Measurements from ENCODE around the gene PDZD4.

Gene PDZD4

GRCh38 chrX:153829549-153829798, 870 bp downstream of the PDZD4 start:
- no peak for DNase-seq
- peaks cover 22% of the 10 kb centered on the region for H3K27me3 ChIP-seq (replicated peaks)
- in situ Hi-C loops (cut with HindIII; ENCODE audit: low pct_ligation_motif_present, low sequenced_read_pairs), result no loop called here
- no peak overlapping the region for H3K27ac ChIP-seq
- no peak overlapping the region for H3K4me3 ChIP-seq (ENCODE audit: low read depth, low read length)
- H3K36me3 ChIP-seq (replicated peaks), result no peaks in the 10 kb centered on the region
- TF ChIP-seq CTCF (IDR thresholded peaks at IDR 0.05; ENCODE audit: low read depth, low read length, missing control alignments), result no peak

- in situ Hi-C loops (cut with HindIII; ENCODE audit: low pct_ligation_motif_present, low sequenced_read_pairs), result no loop called here
- H3K4me3 ChIP-seq (ENCODE audit: low read depth, low read length), result no peak overlapping the region
- no peaks in the 10 kb centered on the region for H3K36me3 ChIP-seq (replicated peaks)
- peak; percentile 8 for TF ChIP-seq CTCF (IDR thresholded peaks at IDR 0.05; ENCODE audit: low read depth, low read length, missing control alignments)
- no peak for DNase-seq
- no peak overlapping the region for H3K27ac ChIP-seq
- peaks cover 22% of the 10 kb centered on the region for H3K27me3 ChIP-seq (replicated peaks)
Measured at GRCh38 chrX:153828723-153829548, 1.4 kb downstream of the PDZD4 start.

- Histone ChIP-seq H3K4me3 (ENCODE audit: low read depth, low read length) (no peak overlapping the region), H3K27ac (no peak overlapping the region), H3K36me3 (replicated peaks) (no peaks in the 10 kb centered on the region), H3K27me3 (replicated peaks) (peaks cover 22% of the 10 kb centered on the region)
- in situ Hi-C loops (cut with HindIII; ENCODE audit: low pct_ligation_motif_present, low sequenced_read_pairs), result no loop called here
- DNase-seq, result no peak
- TF ChIP-seq CTCF (IDR thresholded peaks at IDR 0.05; ENCODE audit: low read depth, low read length, missing control alignments), result no peak
Measured at GRCh38 chrX:153828308-153828707, 2.0 kb downstream of the PDZD4 start.

- DNase-seq, result no peak
- Histone ChIP-seq H3K36me3 (replicated peaks) (no peaks in the 10 kb centered on the region), H3K27me3 (replicated peaks) (peaks cover 22% of the 10 kb centered on the region), H3K27ac (no peak overlapping the region), H3K4me3 (ENCODE audit: low read depth, low read length) (no peak overlapping the region)
- in situ Hi-C loops (cut with HindIII; ENCODE audit: low pct_ligation_motif_present, low sequenced_read_pairs), result no loop called here
- TF ChIP-seq CTCF (IDR thresholded peaks at IDR 0.05; ENCODE audit: low read depth, low read length, missing control alignments), result no peak
Measured at GRCh38 chrX:153827903-153828302, 2.4 kb downstream of the PDZD4 start.

DNA sequence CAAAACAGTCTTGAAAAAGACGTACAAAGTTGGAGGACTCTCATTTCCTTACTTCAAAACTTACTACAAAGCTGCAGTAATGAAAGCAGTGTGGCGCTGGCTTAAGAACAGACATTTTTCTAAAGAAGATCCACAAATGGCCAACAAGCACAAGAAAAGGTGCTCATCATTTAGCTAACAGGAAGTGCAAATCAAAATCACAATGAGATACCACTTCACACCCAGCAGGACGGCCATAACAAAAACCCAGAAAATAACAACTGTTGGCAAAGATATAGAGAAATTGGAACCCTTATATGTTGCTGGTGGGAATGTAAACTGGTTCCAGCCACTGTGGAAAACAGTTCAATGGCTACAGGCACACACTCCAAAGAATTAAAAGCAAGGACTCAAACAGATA, 3.3 kb downstream of the PDZD4 start:
- DNase-seq, result no peak
- TF ChIP-seq CTCF (IDR thresholded peaks at IDR 0.05; ENCODE audit: low read depth, low read length, missing control alignments), result no peak
- Histone ChIP-seq H3K27me3 (replicated peaks) (peaks cover 22% of the 10 kb centered on the region), H3K36me3 (replicated peaks) (no peaks in the 10 kb centered on the region), H3K27ac (no peak overlapping the region), H3K4me3 (ENCODE audit: low read depth, low read length) (no peak overlapping the region)
- in situ Hi-C loops (cut with HindIII; ENCODE audit: low pct_ligation_motif_present, low sequenced_read_pairs), result no loop called here

- H3K27ac ChIP-seq, result no peak overlapping the region
- H3K36me3 ChIP-seq (replicated peaks), result no peaks in the 10 kb centered on the region
- no peak for TF ChIP-seq CTCF (IDR thresholded peaks at IDR 0.05; ENCODE audit: low read depth, low read length, missing control alignments)
- peaks cover 11% of the 10 kb centered on the region for H3K27me3 ChIP-seq (replicated peaks)
- H3K4me3 ChIP-seq (ENCODE audit: low read depth, low read length), result no peak overlapping the region
- in situ Hi-C loops (cut with HindIII; ENCODE audit: low pct_ligation_motif_present, low sequenced_read_pairs), result no loop called here
- DNase-seq, result no peak
Measured at GRCh38 chrX:153825042-153825441, 5.3 kb downstream of the PDZD4 start.

All from brain microvascular endothelial cell (primary cell).